HEK293 (cell line): ENCODE results near the gene TACC2.

Source experiments
- CTCF ChIP-seq: fragments of 450-650 bp; formaldehyde crosslinking; IDR thresholded peaks from 2 replicates; pipeline ENCODE4 v1.5.1; 2016; ENCODE audit warnings: missing biosample characterization, missing genetic modification characterization
- HOXA7 ChIP-seq: sonication (generic); formaldehyde crosslinking; IDR thresholded peaks from 2 replicates; pipeline ENCODE4 v1.8.1; 2022; ENCODE audit warnings: missing genetic modification reagents, borderline replicate concordance
- KLF9 ChIP-seq: fragments of 450-650 bp; formaldehyde crosslinking; IDR thresholded peaks from 2 replicates; pipeline ENCODE4 v1.5.1; 2016; ENCODE audit warnings: missing biosample characterization, missing genetic modification characterization, low read depth
- PRDM10 ChIP-seq: fragments of 450-650 bp; formaldehyde crosslinking; IDR thresholded peaks from 2 replicates; pipeline ENCODE4 v1.5.1; 2016; ENCODE audit warnings: missing biosample characterization, missing genetic modification characterization
- RBAK ChIP-seq: fragments of 450-650 bp; formaldehyde crosslinking; IDR thresholded peaks from 2 replicates; pipeline ENCODE4 v1.5.1; 2016; ENCODE audit warnings: missing biosample characterization, missing genetic modification characterization
- TCF7L2 ChIP-seq: IDR thresholded peaks from 2 replicates; pipeline ENCODE4 v1.6.1; 2011; ENCODE audit warnings: low read depth, mild to moderate bottlenecking, inconsistent platforms, low read length, moderate library complexity, borderline replicate concordance
- YY1 ChIP-seq: fragments of 450-650 bp; formaldehyde crosslinking; IDR thresholded peaks from 2 replicates; pipeline ENCODE4 v1.5.1; 2018; ENCODE audit warnings: missing biosample characterization, missing genetic modification characterization
- ZFP37 ChIP-seq: fragments of 450-650 bp; formaldehyde crosslinking; IDR thresholded peaks from 2 replicates; pipeline ENCODE4 v1.5.1; 2016; ENCODE audit warnings: missing biosample characterization, missing genetic modification characterization
- ZNF146 ChIP-seq: fragments of 450-650 bp; formaldehyde crosslinking; IDR thresholded peaks from 2 replicates; pipeline ENCODE4 v1.5.1; 2016; ENCODE audit warnings: missing biosample characterization, missing genetic modification characterization
- ZNF341 ChIP-seq: fragments of 450-650 bp; formaldehyde crosslinking; IDR thresholded peaks from 2 replicates; pipeline ENCODE4; 2016; ENCODE audit warnings: low read depth, missing biosample characterization, missing genetic modification characterization
- ZNF449 ChIP-seq: fragments of 450-650 bp; formaldehyde crosslinking; IDR thresholded peaks from 2 replicates; pipeline ENCODE4 v1.5.1; 2017; ENCODE audit warnings: missing biosample characterization, mild to moderate bottlenecking, missing genetic modification characterization, moderate library complexity
- ZNF585B ChIP-seq: fragments of 450-650 bp; formaldehyde crosslinking; IDR thresholded peaks from 2 replicates; pipeline ENCODE4 v1.5.1; 2016; ENCODE audit warnings: missing biosample characterization, missing genetic modification characterization

- no peak for TF ChIP-seq PRDM10
- TF ChIP-seq KLF9 (tag by site-specific recombination): no peak
- no peak for TF ChIP-seq TCF7L2
- TF ChIP-seq CTCF: no peak
- no peak for TF ChIP-seq RBAK
- no peak for TF ChIP-seq ZFP37 (tag by site-specific recombination)
- TF ChIP-seq ZNF585B: no peak
- no peak for TF ChIP-seq ZNF341 (tag by site-specific recombination)
- TF ChIP-seq YY1 (tag by site-specific recombination): no peak
- TF ChIP-seq ZNF146: no peak
- no peak for TF ChIP-seq ZNF449
- no peak for TF ChIP-seq HOXA7 (CRISPR knock-in tag)
These were observed 23.0 kb upstream of the TACC2 start for GRCh38 chr10:121965996-121966395.
